HL-60/S4 treated with retinoic acid at 250 ng/mL for 4 days and 3 days (cell line): ENCODE results near the gene JUN.
"Not testable (repeated sequence)": the region's sequence is repeated elsewhere in the genome, so short reads cannot be mapped to it uniquely, and the experiment has no call there.

Source experiments
- in situ Hi-C: fragments of 300-500 bp; cut with MboI; formaldehyde crosslinking; loops from 2 replicates; pipeline ENCODE4 v1.7.0; 2022; ENCODE audit warnings: low sequenced_read_pairs

Gene JUN

GRCh38 chr1:58809325-58810010, 25.6 kb upstream of the JUN start:
- in situ Hi-C loops, result no loop called here

- in situ Hi-C loops, result no loop called here
Observed at GRCh38 chr1:58808077-58808476, 24.2 kb upstream of the JUN start.

DNA sequence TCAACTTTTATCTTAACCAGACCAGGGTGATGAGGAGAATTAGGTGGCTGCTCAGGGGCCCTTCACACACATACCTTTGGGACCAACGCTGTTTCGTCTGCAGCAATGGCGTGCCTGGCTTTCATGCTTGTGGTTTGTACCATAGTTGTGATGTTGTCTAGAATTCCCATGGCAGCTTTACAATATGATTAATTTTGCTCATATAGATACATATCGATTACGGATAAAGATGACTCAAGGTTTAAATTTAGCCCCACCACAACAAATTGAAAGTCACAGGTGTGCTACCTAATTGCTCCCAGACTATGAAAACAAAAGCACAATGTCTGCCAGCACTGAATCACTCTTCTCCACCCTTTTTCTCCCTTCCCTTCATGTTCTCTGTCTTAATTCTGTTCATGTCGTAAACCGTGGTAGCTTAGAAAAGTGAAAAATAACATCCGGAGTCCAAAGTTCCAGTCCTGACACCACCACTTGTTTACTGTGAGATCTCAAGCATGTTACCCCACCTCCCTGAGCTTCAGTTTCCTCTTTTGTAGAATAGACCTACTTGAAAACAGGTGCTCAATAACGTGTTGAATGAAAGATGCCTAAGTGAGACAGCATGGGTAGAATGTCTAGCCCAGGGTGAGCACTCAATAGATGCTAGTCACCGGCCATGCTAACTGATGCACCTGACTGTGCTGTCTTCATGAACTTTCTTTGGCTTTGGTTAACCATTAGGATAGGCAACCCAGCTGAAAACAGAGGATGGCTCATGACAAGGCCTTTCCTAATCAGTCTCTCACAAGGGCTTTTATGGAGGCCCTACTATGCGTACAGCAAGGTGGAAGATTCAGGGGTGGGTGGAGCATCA, 22.1 kb upstream of the JUN start:
- in situ Hi-C loops, result no loop called here

DNA sequence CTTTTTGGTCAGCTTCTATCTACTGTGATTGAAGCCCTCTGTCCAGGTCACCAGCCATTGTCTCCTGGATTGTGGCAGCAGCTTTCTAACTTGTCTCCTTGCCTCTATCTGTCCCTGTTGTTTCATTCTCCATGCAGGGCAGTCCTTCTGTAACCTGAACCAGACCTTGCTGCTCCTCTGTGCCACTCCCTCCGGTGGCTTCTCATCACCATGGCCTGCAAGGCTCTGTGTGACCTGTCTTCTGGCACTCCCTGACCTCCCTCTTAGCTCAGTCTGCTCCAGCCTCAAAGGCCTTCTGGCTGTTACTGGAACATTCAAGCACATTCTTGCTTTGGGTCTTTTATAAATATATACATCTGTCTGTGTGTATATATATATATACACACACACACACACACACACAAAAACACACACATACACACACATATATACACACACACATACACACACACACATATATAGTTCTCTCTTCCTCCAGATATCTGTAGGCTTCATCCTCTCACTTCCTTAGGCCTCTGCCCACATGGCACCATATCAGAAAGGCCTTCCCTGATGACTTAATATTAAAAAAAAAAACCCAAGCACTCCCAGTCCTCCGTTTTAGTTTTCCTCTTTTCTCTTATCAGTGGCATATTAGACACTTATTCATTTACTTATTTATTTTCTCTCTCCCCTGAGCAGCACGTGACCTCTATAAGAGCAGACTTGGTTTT, 21.2 kb upstream of the JUN start:
- in situ Hi-C loops, result no loop called here

DNA sequence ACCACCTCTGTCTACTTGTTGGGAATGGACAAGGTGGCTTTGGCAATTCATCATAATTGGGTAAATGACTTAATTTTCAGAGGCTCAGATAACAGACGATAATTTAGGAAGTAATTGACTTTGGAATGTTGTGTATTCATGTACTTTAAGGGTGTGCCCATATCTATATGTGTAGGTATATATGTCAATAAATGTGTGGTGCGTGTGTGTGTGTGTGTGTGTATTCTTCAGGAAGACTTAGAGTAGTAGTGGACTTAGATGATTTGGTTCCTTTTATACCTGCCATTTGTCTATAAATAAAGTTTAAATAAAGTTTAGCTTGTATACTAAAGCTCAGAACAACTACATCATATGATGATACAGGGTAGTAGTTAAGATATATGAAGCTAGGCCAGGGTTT, 20.0 kb upstream of the JUN start:
- in situ Hi-C loops, result no loop called here

DNA sequence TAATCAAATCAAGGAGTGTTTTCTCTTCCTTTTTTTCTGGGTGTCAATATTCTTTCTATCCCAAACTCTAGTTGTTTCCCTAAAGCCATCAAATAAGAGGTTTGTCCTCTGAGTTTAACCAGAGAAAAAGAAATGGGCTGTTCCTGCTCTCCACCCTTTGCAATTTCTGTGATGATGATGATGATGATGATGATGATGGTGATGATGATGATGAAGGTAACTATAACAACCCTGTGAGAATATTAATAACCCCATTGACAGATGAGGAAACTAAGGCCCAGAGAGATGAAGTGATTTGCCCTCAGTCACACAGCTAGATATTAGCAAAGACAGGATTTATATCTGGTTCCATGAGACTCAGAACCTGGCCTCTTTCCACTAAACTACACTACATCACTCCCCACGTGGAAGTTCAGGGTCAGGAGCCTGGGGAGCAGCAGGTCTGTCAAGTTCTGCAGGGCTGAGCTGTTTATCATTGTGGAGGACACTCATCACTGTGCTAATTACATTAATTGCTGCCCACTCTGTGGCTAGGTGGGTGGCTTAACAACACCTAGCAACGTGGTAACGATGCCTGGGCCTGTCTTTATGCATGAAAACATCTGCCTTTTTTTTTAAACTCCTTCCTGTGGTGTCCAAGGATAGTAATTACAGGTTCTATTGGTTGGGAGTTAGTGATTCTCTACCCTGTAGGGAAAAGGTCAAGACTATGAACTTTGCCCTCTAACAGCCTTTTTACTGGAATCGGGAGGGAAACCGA, 19.0 kb upstream of the JUN start:
- in situ Hi-C loops, result no loop called here

DNA sequence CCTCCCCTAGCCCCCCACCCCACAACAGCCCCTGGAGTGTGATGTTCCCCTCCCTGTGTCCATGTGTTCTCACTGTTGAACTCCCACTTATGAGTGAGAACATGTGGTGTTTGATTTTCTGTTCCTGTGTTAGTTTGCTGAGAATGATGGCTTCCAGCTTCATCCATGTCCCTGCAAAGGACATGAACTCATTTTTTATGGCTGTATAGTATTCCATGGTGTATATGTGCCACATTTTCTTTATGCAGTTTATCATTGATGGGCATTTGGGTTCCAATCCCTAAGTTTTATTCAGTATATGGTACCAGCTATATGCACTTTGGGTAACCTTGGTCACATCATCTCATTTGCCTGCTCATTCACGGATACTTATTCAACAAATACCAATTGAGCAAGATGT, 17.4 kb upstream of the JUN start:
- in situ Hi-C loops, result not testable (repeated sequence)

- in situ Hi-C loops, result loop anchor here (25.0 kb wide), 1 partner anchor 488 kb away; the partner anchor contains the start of gene FGGY
Observed at GRCh38 chr1:58799650-58800049, 15.8 kb upstream of the JUN start.

GRCh38 chr1:58798910-58799442, 15.1 kb upstream of the JUN start:
- in situ Hi-C loops, result loop anchor here (25.0 kb wide), 1 partner anchor 488 kb away; the partner anchor contains the start of gene FGGY

DNA sequence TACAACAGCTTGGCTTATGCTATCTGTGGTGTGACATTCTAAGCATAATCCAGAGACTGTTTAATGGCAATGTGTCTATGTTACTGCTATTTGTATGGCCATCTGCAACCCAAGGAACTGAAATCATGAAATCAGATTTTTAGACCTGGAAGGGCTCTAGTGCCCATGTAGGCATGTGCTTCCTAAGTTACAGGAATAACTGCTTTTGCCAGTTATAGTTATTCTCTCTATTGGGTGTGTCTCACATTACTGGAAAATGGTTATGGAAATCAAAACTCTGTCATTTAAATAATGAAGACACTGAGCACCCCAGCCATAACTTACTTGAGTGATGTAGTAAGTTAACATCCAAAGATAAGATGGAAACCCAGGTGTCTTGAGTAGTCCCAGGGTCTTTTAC, 12.6 kb upstream of the JUN start:
- in situ Hi-C loops, result loop anchor here (25.0 kb wide), 1 partner anchor 491 kb away; the partner anchor contains the start of gene FGGY

DNA sequence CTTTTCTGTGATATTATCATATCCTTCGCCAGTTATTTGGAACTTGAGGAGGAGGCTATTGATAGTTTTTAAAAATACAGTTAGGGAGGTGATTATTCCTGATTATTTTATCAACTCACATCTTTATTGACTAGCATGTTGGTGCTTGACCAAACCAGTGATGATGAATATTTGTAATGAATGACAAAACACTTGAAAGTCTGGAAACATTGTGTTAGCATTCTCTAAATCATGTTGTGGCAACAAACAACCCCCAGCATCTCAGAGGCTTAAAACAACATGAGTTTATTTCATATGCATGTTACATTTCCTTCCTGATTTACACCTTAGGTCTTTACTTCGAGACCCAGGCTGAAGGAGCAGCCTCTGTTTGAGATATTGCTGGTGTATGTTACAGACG, 10.7 kb upstream of the JUN start:
- in situ Hi-C loops, result loop anchor here (25.0 kb wide), 1 partner anchor 493 kb away; the partner anchor contains the start of gene FGGY

DNA sequence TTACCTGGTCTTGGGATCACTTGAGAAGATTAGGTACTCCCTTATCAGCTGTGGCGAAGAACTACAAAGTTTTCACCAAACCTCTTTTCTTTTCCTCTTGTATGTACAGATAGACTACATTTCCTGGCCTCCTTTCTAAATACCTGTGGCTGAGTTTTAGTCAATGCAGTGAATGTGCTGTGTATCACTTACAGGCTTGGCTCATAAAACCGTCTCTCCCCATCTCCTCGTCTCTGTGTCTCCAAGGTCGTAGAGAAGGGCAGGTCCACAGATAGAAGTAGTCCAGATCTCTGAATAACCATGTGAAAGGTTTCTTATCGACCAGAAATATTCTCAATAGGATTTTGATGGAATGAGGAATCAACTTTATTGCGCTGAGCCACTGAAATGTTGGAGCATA, 9.0 kb upstream of the JUN start:
- in situ Hi-C loops, result loop anchor here (25.0 kb wide), 1 partner anchor 494 kb away; the partner anchor contains the start of gene FGGY

DNA sequence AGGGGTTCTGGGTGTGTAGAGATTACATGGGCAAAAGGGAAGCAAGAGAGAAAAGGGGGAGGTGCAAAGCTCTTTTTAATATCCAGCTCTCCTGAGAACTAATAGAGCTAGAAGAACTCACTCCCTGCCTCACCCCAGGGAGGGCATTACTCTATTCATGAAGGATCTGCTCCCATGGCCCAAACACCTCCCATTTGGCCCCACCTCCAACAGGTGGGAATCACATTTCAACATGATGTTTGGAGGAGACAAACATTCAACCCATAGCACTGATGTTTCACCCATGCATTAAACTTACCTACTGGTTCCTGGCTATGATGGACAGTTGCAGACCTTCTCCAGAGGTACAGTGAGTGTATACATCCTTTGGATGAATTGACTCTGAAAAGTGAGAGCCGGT, 7.3 kb upstream of the JUN start:
- in situ Hi-C loops, result loop anchor here (25.0 kb wide), 1 partner anchor 496 kb away; the partner anchor contains the start of gene FGGY

GRCh38 chr1:58789996-58790660, 6.3 kb upstream of the JUN start:
- in situ Hi-C loops, result loop anchor here (25.0 kb wide), 1 partner anchor 497 kb away; the partner anchor contains the start of gene FGGY

DNA sequence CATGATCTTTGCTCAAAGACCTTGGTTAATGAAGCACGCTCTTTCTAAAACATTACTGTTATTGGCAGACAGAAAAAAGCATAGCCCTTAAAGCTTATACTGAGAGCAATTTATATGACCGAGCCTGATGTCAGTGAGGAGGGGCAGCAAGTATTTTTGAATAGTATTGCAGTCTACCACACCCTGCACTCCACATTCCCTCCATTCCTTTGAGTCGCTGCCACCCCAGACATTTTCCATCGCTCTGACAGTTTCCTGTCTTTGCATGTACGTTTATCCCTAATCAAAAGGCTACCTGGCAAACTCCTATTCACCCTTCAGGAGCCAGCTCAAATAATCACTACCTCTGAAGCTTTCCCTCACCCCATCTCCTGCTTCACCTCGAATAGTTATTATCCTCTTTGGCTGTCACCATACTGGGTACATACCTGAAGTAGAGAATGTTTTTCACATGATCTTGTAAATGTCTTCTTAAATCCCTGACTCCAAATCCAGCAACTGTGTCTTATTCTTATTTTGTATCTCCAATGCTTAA, 5.5 kb upstream of the JUN start:
- in situ Hi-C loops, result loop anchor here (25.0 kb wide), 1 partner anchor 498 kb away; the partner anchor contains the start of gene FGGY

DNA sequence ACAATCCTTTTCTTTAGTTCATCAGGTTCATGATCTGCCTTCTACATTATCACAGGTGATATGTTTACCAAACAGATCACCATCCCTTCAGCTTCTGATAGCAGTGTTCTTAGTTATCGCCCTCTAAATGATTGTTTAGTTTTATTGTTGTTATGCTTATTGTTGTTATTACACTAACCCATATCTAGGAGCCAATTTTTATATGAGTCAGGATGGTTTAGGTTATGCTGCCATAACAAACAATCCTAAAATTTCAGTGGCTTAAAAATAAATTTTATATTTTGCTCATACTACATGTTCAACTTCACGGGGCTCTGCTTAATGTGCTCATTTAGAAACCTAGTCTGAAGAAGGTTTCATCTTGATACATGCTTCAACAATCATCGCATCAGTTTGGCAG, 4.4 kb upstream of the JUN start:
- in situ Hi-C loops, result loop anchor here (25.0 kb wide), 1 partner anchor 499 kb away; the partner anchor contains the start of gene FGGY

GRCh38 chr1:58786927-58787245, 3.0 kb upstream of the JUN start:
- in situ Hi-C loops, result loop anchor here (25.0 kb wide), 1 partner anchor 500 kb away; the partner anchor contains the start of gene FGGY

- in situ Hi-C loops, result loop anchor here (25.0 kb wide), 1 partner anchor 501 kb away; the partner anchor contains the start of gene FGGY
Observed at GRCh38 chr1:58786184-58786926, 2.5 kb upstream of the JUN start.
